Measurements from ENCODE around the gene PPM1B. TPM values are rescaled to one million over a fixed set of nuclear protein-coding genes. Genes with fewer than 3 reads are reported as not detected.
"Not testable (repeated sequence)": the region's sequence is repeated elsewhere in the genome, so short reads cannot be mapped to it uniquely, and the experiment has no call there.

PPM1B gene
- total RNA-seq = 10 to 100 TPM; 25.5 to 32.2 (median 32.1) TPM

DNA sequence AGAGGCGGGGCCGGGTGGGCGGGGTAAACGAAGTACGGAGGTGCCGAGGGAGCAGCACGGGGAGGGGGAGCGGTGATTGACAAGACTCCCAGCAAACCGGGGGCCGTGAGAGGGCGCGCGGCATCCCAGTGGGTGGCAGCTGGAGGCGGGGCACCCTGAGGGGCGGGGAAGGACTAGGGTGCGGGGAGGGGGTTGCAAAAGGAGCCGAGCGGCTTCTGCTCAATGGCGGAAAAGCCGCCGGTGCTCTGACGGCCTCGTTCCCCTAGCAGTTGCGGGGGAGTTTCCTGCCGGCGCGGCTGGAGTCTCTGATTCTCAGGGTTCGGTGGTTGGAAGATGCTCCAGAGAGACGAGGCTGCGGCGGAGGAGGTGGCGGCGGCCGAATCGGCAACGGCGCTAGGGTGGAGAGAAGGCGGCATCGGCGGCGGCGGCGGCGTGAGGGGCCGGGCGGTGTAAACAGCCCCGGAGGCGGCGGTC lies at the start of gene PPM1B:
Gene PPM1B (plus strand): TSS at position 195 of the 474 bp plus-strand sequence. CDS start 32,325 bp downstream, outside the sequence.
- peaks cover 37% of the 10 kb centered on the region for H3K4me1 Mint-ChIP-seq (ENCODE audit: low read depth)
- H3K4me3 Mint-ChIP-seq = peak within 1 kb of the TSS; percentile 97

DNA sequence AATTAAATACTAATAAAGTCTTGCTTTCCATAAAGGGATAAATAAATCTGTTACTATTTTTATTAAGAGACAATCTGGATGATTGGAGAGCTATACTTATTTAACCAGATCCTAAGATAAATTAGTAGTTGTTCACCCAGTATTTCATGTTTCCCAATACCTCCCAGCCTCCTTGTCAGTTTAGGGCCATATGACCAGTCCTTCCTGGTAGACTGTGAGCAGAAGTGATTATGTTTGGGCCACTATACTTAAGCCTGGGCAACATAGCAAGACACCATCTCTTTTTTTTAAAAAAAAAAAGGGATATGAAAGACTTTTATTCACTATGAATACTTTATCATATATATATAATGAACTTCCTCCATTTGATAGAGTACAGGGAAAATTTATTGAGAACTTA lies 48.8 kb upstream of the PPM1B start:
- Mint-ChIP-seq H3K9me3 (no peaks in the 10 kb centered on the region), H3K36me3 (ENCODE audit: insufficient read depth) (no peaks in the 10 kb centered on the region), H3K4me3 (no peak overlapping the region), H3K27me3 (ENCODE audit: low read depth) (peaks cover 3% of the 10 kb centered on the region), H3K4me1 (ENCODE audit: low read depth) (peaks cover 18% of the 10 kb centered on the region)
- ATAC-seq = no peak
- no peak for DNase-seq

More for the DNA sequence above, at the start of gene PPM1B:
- Mint-ChIP-seq H3K9me3 (peaks cover 5% of the 10 kb centered on the region), H3K27me3 (ENCODE audit: low read depth) (no peaks in the 10 kb centered on the region), H3K36me3 (ENCODE audit: insufficient read depth) (peaks cover 3% of the 10 kb centered on the region)
- DNase-seq (peak; percentile 99), ATAC-seq (peak; percentile 75 to 79)

DNA sequence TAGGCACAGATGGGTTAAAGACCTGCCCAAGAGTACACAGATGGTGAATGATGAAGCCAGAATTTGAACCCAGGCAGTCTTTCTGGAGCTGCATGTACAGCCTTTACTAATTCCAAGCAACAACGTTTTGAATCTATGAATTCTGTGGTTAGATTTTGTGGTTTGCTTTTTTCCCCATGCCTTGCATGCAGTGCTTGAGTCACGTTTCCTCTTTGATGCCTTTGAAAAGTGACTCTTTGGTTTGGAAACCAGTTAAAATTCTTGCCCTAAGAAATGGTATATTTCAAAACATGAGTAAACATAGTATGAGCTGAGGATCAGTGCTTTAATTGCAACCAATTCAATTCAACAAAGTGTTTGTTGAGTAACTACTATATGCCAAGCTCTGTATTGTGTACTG lies 48.2 kb upstream of the PPM1B start:
- ATAC-seq (peak; percentile 85 to 90), DNase-seq (no peak)
- Mint-ChIP-seq H3K4me1 (ENCODE audit: low read depth) (peaks cover 18% of the 10 kb centered on the region), H3K9me3 (no peaks in the 10 kb centered on the region), H3K4me3 (no peak overlapping the region), H3K27me3 (ENCODE audit: low read depth) (peaks cover 3% of the 10 kb centered on the region), H3K36me3 (ENCODE audit: insufficient read depth) (no peaks in the 10 kb centered on the region)

DNA sequence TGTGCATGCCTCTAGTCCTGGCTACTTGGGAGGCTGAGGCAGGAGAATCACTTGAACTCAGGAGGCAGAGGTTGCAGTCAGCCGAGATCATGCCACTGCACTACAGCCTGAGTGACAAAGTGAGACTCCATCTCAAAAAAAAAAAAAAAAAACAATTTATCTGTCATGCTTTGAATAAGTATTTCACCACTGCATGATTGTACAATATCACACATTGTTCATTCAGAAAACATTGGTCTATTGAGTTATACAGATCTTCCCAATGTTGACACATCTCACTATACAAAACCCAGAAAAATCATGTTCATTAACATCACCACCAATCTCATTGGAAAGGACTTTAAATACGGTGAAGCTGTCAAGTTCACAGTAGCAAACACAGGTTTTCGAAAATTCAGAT lies 46.8 kb upstream of the PPM1B start:
- H3K27me3 Mint-ChIP-seq (ENCODE audit: low read depth) = peaks cover 3% of the 10 kb centered on the region
- no peak for ATAC-seq
- peaks cover 20% of the 10 kb centered on the region for H3K4me1 Mint-ChIP-seq (ENCODE audit: low read depth)
- DNase-seq = no peak
- H3K4me3 Mint-ChIP-seq = no peak overlapping the region
- no peaks in the 10 kb centered on the region for H3K9me3 Mint-ChIP-seq
- no peaks in the 10 kb centered on the region for H3K36me3 Mint-ChIP-seq (ENCODE audit: insufficient read depth)

DNA sequence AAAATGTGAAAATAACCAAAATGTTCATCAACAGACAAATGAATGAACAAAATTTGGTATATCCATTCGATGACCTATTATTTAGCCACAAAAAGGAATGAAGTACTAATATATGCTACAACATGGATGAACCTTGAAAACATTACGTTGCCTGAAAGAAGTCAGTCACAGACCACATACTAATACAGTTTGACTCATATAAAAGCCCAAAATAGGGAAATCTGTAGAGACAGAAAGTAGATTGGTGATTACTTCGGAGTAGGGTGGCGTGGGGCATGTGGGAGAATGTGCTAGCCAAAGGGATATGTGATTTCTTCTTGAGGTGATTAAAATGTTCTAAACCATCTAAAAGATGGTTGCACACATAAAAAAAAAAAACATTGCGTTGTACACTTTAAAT lies 44.2 kb upstream of the PPM1B start:
- ATAC-seq (peak in 1 of 2 donors; percentile 34), DNase-seq (no peak)
- H3K36me3 Mint-ChIP-seq (ENCODE audit: insufficient read depth) = no peaks in the 10 kb centered on the region
- peaks cover 18% of the 10 kb centered on the region for H3K4me1 Mint-ChIP-seq (ENCODE audit: low read depth)
- H3K27me3 Mint-ChIP-seq (ENCODE audit: low read depth) = peaks cover 3% of the 10 kb centered on the region
- H3K4me3 Mint-ChIP-seq = no peak overlapping the region
- no peaks in the 10 kb centered on the region for H3K9me3 Mint-ChIP-seq

DNA sequence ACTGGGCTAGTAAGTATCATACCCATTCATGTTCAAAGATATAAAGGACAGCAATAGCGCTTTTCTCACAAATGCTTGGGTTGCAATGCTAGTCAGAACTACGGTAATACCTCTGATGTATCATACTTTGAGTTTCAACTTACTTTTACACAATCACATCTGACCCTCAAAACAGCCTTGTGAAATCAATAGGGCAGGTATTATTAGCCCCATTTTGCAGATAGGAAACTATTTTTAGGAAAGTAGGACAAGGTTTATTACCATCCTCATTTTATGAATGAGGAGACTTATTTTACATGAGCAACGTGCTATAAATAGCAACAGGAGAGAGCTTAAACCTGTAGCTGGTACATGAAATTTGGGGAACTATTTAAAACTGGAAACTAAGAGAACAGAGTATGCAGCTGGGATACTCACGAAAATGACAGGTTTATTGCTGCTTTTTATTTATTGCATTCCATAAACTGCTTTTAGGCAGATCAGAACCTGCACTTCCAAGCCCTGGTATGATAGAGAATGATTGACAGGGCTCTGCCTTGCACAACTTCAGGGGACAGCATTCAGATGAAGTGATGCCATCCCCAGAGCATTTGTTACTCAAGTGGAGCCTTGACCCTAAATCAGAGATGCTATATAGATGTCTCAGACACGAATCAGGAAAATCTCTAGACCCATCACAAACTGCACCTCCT lies 42.4 kb upstream of the PPM1B start:
- ATAC-seq = peak in 1 of 2 donors; percentile 18
- Mint-ChIP-seq H3K27me3 (ENCODE audit: low read depth) (peaks cover 3% of the 10 kb centered on the region), H3K4me1 (ENCODE audit: low read depth) (peaks cover 8% of the 10 kb centered on the region), H3K9me3 (peaks cover 4% of the 10 kb centered on the region), H3K36me3 (ENCODE audit: insufficient read depth) (no peaks in the 10 kb centered on the region), H3K4me3 (no peak overlapping the region)
- no peak for DNase-seq

DNA sequence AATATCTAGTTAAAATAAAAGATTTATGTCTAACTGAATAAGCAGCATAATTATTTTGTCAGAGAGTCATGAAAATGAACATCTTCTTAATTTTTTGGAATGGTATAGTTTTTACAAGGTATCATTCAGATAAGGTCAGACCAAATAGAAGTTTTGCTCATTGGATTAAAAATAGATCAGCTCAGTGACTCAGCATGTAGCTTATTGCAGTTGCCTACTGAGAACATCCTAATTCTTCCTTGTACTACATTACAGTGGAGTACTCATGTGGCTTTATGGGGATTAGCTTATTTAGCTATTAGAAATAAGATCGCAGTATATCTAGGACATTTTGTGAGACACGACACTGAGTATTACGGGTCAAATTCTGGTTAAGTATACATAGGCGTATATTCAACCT lies 38.2 kb upstream of the PPM1B start:
- no peak for ATAC-seq

DNA sequence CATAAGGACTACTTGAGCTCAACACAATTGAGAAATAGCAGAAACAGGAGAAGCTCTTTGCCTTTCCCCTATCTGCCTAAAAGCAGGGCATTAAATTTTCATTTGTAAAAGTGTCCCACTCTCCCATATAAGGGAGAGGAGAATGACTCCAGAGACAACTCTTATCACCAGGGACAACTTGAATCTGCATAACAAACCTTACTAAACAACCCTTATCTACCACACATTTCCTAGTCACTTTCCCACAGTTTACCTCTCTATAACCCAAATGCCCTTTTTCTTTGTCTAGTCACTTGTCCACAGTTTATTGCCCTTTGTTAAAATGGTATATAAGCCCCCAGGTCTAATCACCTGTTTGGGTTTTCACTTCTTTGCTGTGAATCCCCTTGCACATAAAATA lies 37.5 kb upstream of the PPM1B start:
- peaks cover 6% of the 10 kb centered on the region for H3K9me3 Mint-ChIP-seq
- H3K4me3 Mint-ChIP-seq = no peak overlapping the region
- no peak for ATAC-seq

More for the DNA sequence above, 38.2 kb upstream of the PPM1B start:
- peaks cover 6% of the 10 kb centered on the region for H3K9me3 Mint-ChIP-seq
- peaks cover 2% of the 10 kb centered on the region for H3K4me1 Mint-ChIP-seq (ENCODE audit: low read depth)
- no peak overlapping the region for H3K4me3 Mint-ChIP-seq
- DNase-seq = no peak
- no peaks in the 10 kb centered on the region for H3K27me3 Mint-ChIP-seq (ENCODE audit: low read depth)
- no peaks in the 10 kb centered on the region for H3K36me3 Mint-ChIP-seq (ENCODE audit: insufficient read depth)

DNA sequence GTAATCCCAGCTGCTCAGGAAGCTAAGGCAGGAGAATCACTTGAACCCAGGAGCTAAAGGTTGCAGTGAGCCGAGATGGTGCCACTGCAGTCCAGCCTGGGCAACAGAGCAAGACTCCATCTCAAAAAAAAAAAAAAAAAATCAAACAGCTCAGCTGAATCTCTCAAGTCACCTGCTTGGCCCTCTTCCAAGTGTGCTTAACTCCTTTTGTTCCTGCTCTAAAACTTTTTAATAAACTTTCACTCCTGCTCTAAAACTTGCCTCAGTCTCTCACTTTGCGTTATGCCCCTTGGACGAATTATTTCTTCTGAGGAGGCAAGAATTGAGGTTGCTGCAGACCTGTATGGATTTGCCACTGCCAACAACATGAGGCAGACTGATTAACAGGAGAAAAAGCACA lies 35.1 kb upstream of the PPM1B start:
- ATAC-seq; H3K27me3 Mint-ChIP-seq (ENCODE audit: low read depth); H3K36me3 Mint-ChIP-seq (ENCODE audit: insufficient read depth); DNase-seq; H3K4me1 Mint-ChIP-seq (ENCODE audit: low read depth); H3K9me3 Mint-ChIP-seq; H3K4me3 Mint-ChIP-seq: not testable (repeated sequence)

More for the DNA sequence above, 37.5 kb upstream of the PPM1B start:
- Mint-ChIP-seq H3K36me3 (ENCODE audit: insufficient read depth) (no peaks in the 10 kb centered on the region), H3K27me3 (ENCODE audit: low read depth) (no peaks in the 10 kb centered on the region), H3K4me1 (ENCODE audit: low read depth) (no peaks in the 10 kb centered on the region)
- DNase-seq = no peak

DNA sequence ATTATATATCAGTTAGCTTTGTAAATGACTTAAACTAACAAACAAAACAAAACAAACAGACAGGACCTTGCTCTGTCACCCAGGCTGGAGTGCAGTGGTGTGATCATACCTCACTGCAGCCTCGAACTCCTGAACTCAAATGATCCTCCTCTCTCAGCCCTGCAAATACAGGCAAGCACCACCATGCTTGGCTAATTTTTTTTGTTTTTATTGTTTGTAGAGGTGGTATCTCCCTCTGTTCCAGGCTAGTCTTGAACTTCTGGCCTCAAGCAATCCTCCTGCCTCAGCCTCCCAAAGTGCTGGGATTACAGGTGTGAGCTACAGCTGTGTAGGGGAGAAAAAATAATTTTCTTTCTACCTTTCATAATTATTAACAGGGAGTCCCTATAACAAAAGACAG lies 33.8 kb upstream of the PPM1B start:
- DNase-seq = no peak
- Mint-ChIP-seq H3K36me3 (ENCODE audit: insufficient read depth) (no peaks in the 10 kb centered on the region), H3K9me3 (peaks cover 6% of the 10 kb centered on the region), H3K4me1 (ENCODE audit: low read depth) (peaks cover 4% of the 10 kb centered on the region), H3K27me3 (ENCODE audit: low read depth) (no peaks in the 10 kb centered on the region), H3K4me3 (no peak overlapping the region)
- ATAC-seq = no peak

DNA sequence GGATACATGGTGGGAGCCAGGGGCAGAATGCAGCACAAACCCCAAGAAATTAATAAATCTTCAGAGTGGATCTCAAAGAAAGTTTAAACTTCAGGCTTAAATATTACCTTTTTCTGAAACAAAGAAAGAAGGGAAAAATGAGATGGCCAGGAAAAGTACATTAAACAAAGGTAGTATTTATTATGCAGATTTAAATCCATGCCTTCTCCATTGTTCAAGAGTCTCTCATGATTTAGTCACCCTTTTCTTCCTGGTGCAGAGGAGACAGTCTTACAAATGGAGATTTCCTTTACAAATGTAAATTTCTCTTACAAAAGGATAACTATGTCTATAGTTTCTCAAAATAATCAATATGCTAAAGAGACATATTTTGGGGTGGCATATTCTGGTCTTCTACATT lies 33.4 kb upstream of the PPM1B start:
- peaks cover 6% of the 10 kb centered on the region for H3K9me3 Mint-ChIP-seq
- DNase-seq (no peak), ATAC-seq (no peak)
- peaks cover 4% of the 10 kb centered on the region for H3K4me1 Mint-ChIP-seq (ENCODE audit: low read depth)
- H3K36me3 Mint-ChIP-seq (ENCODE audit: insufficient read depth) = no peaks in the 10 kb centered on the region
- no peak overlapping the region for H3K4me3 Mint-ChIP-seq
- H3K27me3 Mint-ChIP-seq (ENCODE audit: low read depth) = peaks cover under 1% of the 10 kb centered on the region

DNA sequence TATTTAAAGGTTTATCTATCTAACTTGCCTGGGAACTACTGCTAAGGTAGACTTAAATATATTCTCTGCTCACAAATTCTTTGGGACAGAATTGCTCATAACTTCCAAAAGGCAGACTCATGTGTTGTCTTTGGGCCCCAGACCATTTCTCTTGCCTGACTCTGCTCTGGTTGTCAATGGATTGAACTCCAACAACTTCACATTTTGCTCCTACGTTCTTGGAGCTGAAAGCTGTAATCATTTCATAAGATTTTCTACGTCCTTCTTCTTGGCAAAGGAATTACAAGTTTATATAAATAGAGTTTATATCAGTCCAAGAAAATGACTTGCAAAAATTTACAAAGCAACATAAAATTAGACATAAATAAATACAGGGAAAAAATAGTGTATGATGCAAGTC lies 32.9 kb upstream of the PPM1B start:
- Mint-ChIP-seq H3K4me3 (no peak overlapping the region), H3K4me1 (ENCODE audit: low read depth) (peaks cover 4% of the 10 kb centered on the region)
- DNase-seq = no peak

DNA sequence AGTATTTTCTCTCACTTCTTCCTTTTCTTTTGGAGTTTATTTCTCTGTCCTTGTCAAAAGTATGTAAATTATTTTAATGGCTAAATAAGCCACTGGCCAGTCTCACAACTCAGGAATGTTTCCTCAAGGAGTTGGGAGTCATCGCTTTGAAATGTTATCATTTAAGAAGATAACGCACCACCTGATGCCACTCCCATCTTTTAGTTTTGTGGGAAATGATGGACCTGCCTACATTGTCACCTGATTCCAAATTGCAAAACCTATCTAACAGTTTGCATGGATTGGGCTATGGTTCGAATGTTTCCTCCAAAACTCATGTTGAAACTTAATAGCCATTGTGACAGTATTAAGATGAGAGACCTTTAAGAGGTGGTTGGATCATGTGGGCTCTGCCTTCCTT lies 32.4 kb upstream of the PPM1B start:
- ATAC-seq = no peak

More for the DNA sequence above, 32.9 kb upstream of the PPM1B start:
- H3K36me3 Mint-ChIP-seq (ENCODE audit: insufficient read depth) = no peaks in the 10 kb centered on the region
- peaks cover 4% of the 10 kb centered on the region for H3K27me3 Mint-ChIP-seq (ENCODE audit: low read depth)
- no peak for ATAC-seq
- peaks cover 6% of the 10 kb centered on the region for H3K9me3 Mint-ChIP-seq

DNA sequence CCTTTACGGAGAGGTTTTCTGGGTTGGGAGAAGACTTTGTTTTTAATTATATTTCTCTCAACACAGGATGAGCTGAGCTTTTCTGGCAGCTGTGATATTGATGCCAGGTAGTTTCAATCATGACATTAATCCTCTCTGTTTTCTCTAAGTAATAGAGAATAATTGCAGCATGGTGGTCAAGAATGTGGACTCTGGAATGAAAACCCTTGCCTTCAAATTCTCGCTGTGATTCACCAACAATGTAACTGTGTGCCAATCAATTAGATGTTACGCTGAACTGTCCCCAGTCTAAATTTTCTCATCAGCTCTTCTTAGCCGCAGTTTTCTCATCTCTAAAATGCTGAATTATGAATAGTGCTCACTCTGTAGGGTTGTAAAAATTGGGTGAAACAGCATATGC lies 31.6 kb upstream of the PPM1B start:
- ATAC-seq (no peak), DNase-seq (no peak)
- H3K36me3 Mint-ChIP-seq (ENCODE audit: insufficient read depth) = no peaks in the 10 kb centered on the region
- no peaks in the 10 kb centered on the region for H3K9me3 Mint-ChIP-seq
- H3K4me1 Mint-ChIP-seq (ENCODE audit: low read depth) = peaks cover 4% of the 10 kb centered on the region
- no peak overlapping the region for H3K4me3 Mint-ChIP-seq
- peaks cover 4% of the 10 kb centered on the region for H3K27me3 Mint-ChIP-seq (ENCODE audit: low read depth)

More for the DNA sequence above, 32.4 kb upstream of the PPM1B start:
- Mint-ChIP-seq H3K4me1 (ENCODE audit: low read depth) (peaks cover 4% of the 10 kb centered on the region), H3K4me3 (no peak overlapping the region), H3K36me3 (ENCODE audit: insufficient read depth) (no peaks in the 10 kb centered on the region), H3K27me3 (ENCODE audit: low read depth) (peaks cover 4% of the 10 kb centered on the region), H3K9me3 (peaks cover 2% of the 10 kb centered on the region)
- no peak for DNase-seq

DNA sequence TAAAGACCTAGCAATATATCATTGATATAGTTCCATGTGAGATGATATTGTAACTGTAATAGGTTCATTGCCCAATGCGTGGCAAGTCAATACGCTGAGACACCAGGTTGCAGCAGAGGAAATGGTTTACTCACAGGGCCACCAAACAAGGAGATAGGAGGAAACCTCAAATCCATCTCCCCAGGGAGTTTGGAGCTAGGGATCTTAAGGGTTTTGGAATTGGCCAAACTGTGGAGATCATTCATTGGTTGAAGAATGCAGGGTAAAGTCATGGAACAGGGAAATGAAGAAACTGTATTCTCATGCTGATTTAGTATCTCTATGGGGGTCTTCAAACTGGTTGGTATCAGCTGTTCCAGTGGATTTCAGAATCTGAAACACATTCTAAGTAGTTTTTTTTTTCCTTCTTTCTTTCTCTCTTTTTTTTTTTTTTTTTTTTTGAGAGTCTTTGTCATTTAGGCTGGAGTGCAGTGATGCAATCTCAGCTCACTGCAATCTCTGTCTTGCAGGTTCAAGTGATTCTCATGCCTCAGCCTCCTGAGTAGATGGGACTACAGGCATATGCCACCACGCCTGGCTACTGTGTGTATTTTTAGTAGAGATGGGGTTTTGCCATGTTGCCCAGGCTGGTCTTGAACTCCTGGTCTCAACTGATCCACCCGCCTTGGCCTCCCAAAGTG lies 30.7 kb upstream of the PPM1B start:
- ATAC-seq (no peak), DNase-seq (no peak)
- H3K9me3 Mint-ChIP-seq = no peaks in the 10 kb centered on the region
- H3K4me1 Mint-ChIP-seq (ENCODE audit: low read depth) = peaks cover 4% of the 10 kb centered on the region
- no peaks in the 10 kb centered on the region for H3K36me3 Mint-ChIP-seq (ENCODE audit: insufficient read depth)
- peaks cover 4% of the 10 kb centered on the region for H3K27me3 Mint-ChIP-seq (ENCODE audit: low read depth)
- H3K4me3 Mint-ChIP-seq = no peak overlapping the region
